H1 (cell line): ENCODE data around the gene UHRF1. TPM values are rescaled to one million over a fixed set of nuclear protein-coding genes. Genes with fewer than 3 reads are reported as not detected.

Experiments
- CTCF ChIA-PET: fragments of 300-600 bp; sonication (Branson Sonifier 250); formaldehyde crosslinking; loops from one replicate; lab custom pipeline; 2021; ENCODE audit not compliant: partially characterized antibody; lab: Charles Lee
- POLR2A ChIA-PET: fragments of 300-600 bp; sonication (Branson Sonifier 250); formaldehyde crosslinking; loops from one replicate; lab custom pipeline; 2021; ENCODE audit warnings: inconsistent platforms; ENCODE audit not compliant: partially characterized antibody; lab: Charles Lee
- DNase-seq, 2 experiments: peaks; one replicate each; pipeline versions ENCODE4 v3.0.0 to v3.0.0-alpha.2; 2010 to 2022; ENCODE audit warnings: low spot score in 2 of 2, low read depth in 1 of 2, mixed read lengths in 1 of 2
- FAIRE-seq: peaks from 2 replicates; lab custom pipeline; 2011; peaks lifted over from hg19 to GRCh38; lab: Jason Lieb, UNC
- H2AFZ ChIP-seq: 2 replicates; pipeline ENCODE4 v1.8.1; 2012; ENCODE audit warnings: low read length, inconsistent platforms
- H2AK5ac ChIP-seq: 2 replicates; pipeline ENCODE4 v1.6.1; 2013; ENCODE audit warnings: low read depth, low read length
- H2BK120ac ChIP-seq: replicated peaks from 2 replicates; pipeline ENCODE3; 2013; ENCODE audit warnings: low read depth, low read length, inconsistent platforms
- H2BK12ac ChIP-seq: 2 replicates; pipeline ENCODE4 v1.6.1; 2013; ENCODE audit warnings: low read depth, low read length
- H2BK15ac ChIP-seq: 2 replicates; pipeline ENCODE4 v1.6.1; 2013; ENCODE audit warnings: low read length
- H2BK20ac ChIP-seq: 2 replicates; pipeline ENCODE4 v1.6.1; 2013; ENCODE audit warnings: low read length
- H2BK5ac ChIP-seq: 2 replicates; pipeline ENCODE4 v1.6.1; 2013; ENCODE audit warnings: low read depth, low read length
- H3K14ac ChIP-seq: 2 replicates; pipeline ENCODE4 v1.6.1; 2013; ENCODE audit warnings: inconsistent platforms; ENCODE audit not compliant: insufficient read length
- H3K18ac ChIP-seq: 2 replicates; pipeline ENCODE4 v1.6.1; 2013; ENCODE audit warnings: low read length; ENCODE audit errors: extremely low read depth
- H3K23ac ChIP-seq: 2 replicates; pipeline ENCODE4 v1.6.1; 2013; ENCODE audit warnings: inconsistent platforms; ENCODE audit not compliant: insufficient read length
- H3K23me2 ChIP-seq: 2 replicates; pipeline ENCODE4 v1.6.1; 2013; ENCODE audit warnings: low read depth, low read length
- H3K27ac ChIP-seq: 2 replicates; pipeline ENCODE4 v1.6.1; 2011; ENCODE audit warnings: low read depth, low read length, inconsistent platforms
- H3K27me3 ChIP-seq, 4 experiments: replicated peaks in 1 of 4; 1 replicate in 1 of 4; 2 replicates in 3 of 4; pipeline versions ENCODE4 v1.6.1 to v1.8.1; 2011 to 2013; ENCODE audit warnings: low read length in 3 of 4, mild to moderate bottlenecking in 3 of 4, inconsistent platforms in 2 of 4, mixed read lengths in 2 of 4, moderate library complexity in 1 of 4; ENCODE audit not compliant: control insufficient read depth in 3 of 4, insufficient read depth in 3 of 4; ENCODE audit errors: extremely low read depth in 1 of 4
- H3K36me3 ChIP-seq, 4 experiments: 2 replicates each; pipeline versions ENCODE4 v1.6.1 to v1.8.1; 2011 to 2013; ENCODE audit warnings: mild to moderate bottlenecking in 4 of 4, low read length in 3 of 4, moderate library complexity in 2 of 4, control low read depth in 1 of 4, inconsistent platforms in 1 of 4; ENCODE audit not compliant: insufficient read depth in 4 of 4, control insufficient read depth in 2 of 4
- H3K4ac ChIP-seq: replicated peaks from 2 replicates; pipeline ENCODE3; 2013; ENCODE audit warnings: low read length, low read depth, mixed read lengths, inconsistent platforms; ENCODE audit not compliant: insufficient read length
- H3K4me1 ChIP-seq, 4 experiments: replicated peaks in 1 of 4; 1 replicate in 1 of 4; 2 replicates in 3 of 4; pipeline versions ENCODE4 v1.6.1 to v1.8.1; 2011 to 2013; ENCODE audit warnings: low read length in 3 of 4, inconsistent platforms in 2 of 4, mixed read lengths in 1 of 4; ENCODE audit not compliant: insufficient read depth in 4 of 4, control insufficient read depth in 3 of 4
- H3K4me2 ChIP-seq, 2 experiments: 2 replicates each; pipeline versions ENCODE4 v1.6.1 to v1.8.1; 2011 to 2013; ENCODE audit warnings: low read depth in 2 of 2, low read length in 2 of 2, control low read depth in 1 of 2, inconsistent platforms in 1 of 2, mild to moderate bottlenecking in 1 of 2; ENCODE audit not compliant: insufficient read depth in 1 of 2
- H3K4me3 ChIP-seq, 4 experiments: fragments of 200-600, 300-600 bp in 1 of 4; sonication (generic), shearing (Covaris generic), sonication (Bioruptor Twin) in 1 of 4; 2 replicates each; pipeline versions ENCODE4 v1.5.1 to v1.8.1; 2011 to 2016; ENCODE audit warnings: low read length in 4 of 4, low read depth in 3 of 4, control low read depth in 2 of 4, inconsistent platforms in 2 of 4, mild to moderate bottlenecking in 2 of 4, mixed read lengths in 1 of 4, moderate library complexity in 1 of 4; ENCODE audit not compliant: insufficient read depth in 2 of 4; ENCODE audit errors: extremely low read depth in 1 of 4
- H3K56ac ChIP-seq: replicated peaks from 2 replicates; pipeline ENCODE3; 2013; ENCODE audit warnings: low read depth, mild to moderate bottlenecking, mixed read lengths, low read length, inconsistent platforms; ENCODE audit not compliant: insufficient read length
- H3K79me1 ChIP-seq: 2 replicates; pipeline ENCODE4 v1.6.1; 2013; ENCODE audit warnings: low read depth, low read length, control low read depth
- H3K79me2 ChIP-seq, 2 experiments: 2 replicates each; pipeline versions ENCODE4 v1.6.1 to v1.8.1; 2012 to 2013; ENCODE audit warnings: low read length in 2 of 2, mild to moderate bottlenecking in 2 of 2, inconsistent platforms in 1 of 2; ENCODE audit not compliant: insufficient read depth in 2 of 2, control insufficient read depth in 1 of 2
- H3K9ac ChIP-seq, 4 experiments: replicated peaks in 1 of 4; 1 replicate in 1 of 4; 2 replicates in 3 of 4; pipeline versions ENCODE4 v1.6.1 to v1.8.1; 2011 to 2013; ENCODE audit warnings: low read depth in 3 of 4, low read length in 3 of 4, control low read depth in 2 of 4, mild to moderate bottlenecking in 2 of 4, moderate library complexity in 2 of 4, inconsistent platforms in 1 of 4; ENCODE audit errors: extremely low read depth in 1 of 4
- H3K9me3 ChIP-seq, 2 experiments: 2 replicates each; pipeline versions ENCODE4 v1.6.1 to v1.8.1; 2012 to 2013; ENCODE audit warnings: mild to moderate bottlenecking in 2 of 2, moderate library complexity in 2 of 2, control low read depth in 1 of 2, inconsistent platforms in 1 of 2, low read depth in 1 of 2, low read length in 1 of 2, mixed read lengths in 1 of 2; ENCODE audit not compliant: insufficient read depth in 2 of 2
- H4K20me1 ChIP-seq, 2 experiments: replicated peaks in 1 of 2; 2 replicates each; pipeline versions ENCODE3 to v1.8.1; 2011 to 2013; ENCODE audit warnings: inconsistent platforms in 2 of 2, low read length in 2 of 2, mild to moderate bottlenecking in 1 of 2; ENCODE audit not compliant: insufficient read depth in 2 of 2, control insufficient read depth in 1 of 2
- H4K5ac ChIP-seq: 2 replicates; pipeline ENCODE4 v1.6.1; 2013; ENCODE audit warnings: low read length, low read depth, mixed read lengths, inconsistent platforms; ENCODE audit not compliant: insufficient read length
- H4K8ac ChIP-seq: 2 replicates; pipeline ENCODE4 v1.8.0; 2013; ENCODE audit warnings: mild to moderate bottlenecking, moderate library complexity, low read length, inconsistent platforms; ENCODE audit not compliant: insufficient read depth; ENCODE audit errors: extremely low read depth
- H4K91ac ChIP-seq: replicated peaks from 2 replicates; pipeline ENCODE3; 2013; ENCODE audit warnings: low read length, mixed read lengths, inconsistent platforms; ENCODE audit not compliant: insufficient read length
- BCL11A ChIP-seq, 2 experiments: IDR thresholded peaks; one replicate each; pipeline ENCODE4 v1.6.1; 2011; ENCODE audit warnings: low read depth in 2 of 2, low read length in 2 of 2, mild to moderate bottlenecking in 2 of 2
- BRCA1 ChIP-seq: IDR thresholded peaks from 2 replicates; pipeline ENCODE4 v1.6.1; 2012; ENCODE audit warnings: low read depth, low read length, improper control_type of control experiment
- CHD1 ChIP-seq: IDR thresholded peaks from 2 replicates; pipeline ENCODE4 v1.6.1; 2012; ENCODE audit warnings: low read depth, low read length, improper control_type of control experiment
- CREB1 ChIP-seq: IDR thresholded peaks from 2 replicates; pipeline ENCODE4 v1.6.1; 2012; ENCODE audit warnings: inconsistent platforms
- CTBP2 ChIP-seq: IDR thresholded peaks from 2 replicates; pipeline ENCODE4 v1.7.0; 2011; ENCODE audit warnings: borderline replicate concordance, mild to moderate bottlenecking, moderate library complexity, mixed read lengths, low read length; ENCODE audit not compliant: insufficient read depth, insufficient read length
- HDAC6 ChIP-seq: IDR thresholded peaks from one replicate; pipeline ENCODE4 v1.7.1; 2012; ENCODE audit warnings: low read depth, mild to moderate bottlenecking, inconsistent platforms, low read length, moderate library complexity
- NRF1 ChIP-seq: IDR thresholded peaks from 2 replicates; pipeline ENCODE4 v1.6.1; 2011; ENCODE audit warnings: mild to moderate bottlenecking, low read depth, low read length, improper control_type of control experiment
- PHF8 ChIP-seq: fragments of 200-600 bp; sonication (generic); conservative IDR thresholded peaks from 2 replicates; pipeline ENCODE4 v1.7.1; 2012; ENCODE audit warnings: low read depth, mild to moderate bottlenecking, inconsistent platforms, low read length, moderate library complexity
- RFX5 ChIP-seq: IDR thresholded peaks from 2 replicates; pipeline ENCODE4 v1.6.1; 2011; ENCODE audit warnings: low read depth, low read length, improper control_type of control experiment, borderline replicate concordance
- SIX5 ChIP-seq: IDR thresholded peaks from 2 replicates; pipeline ENCODE4 v1.6.1; 2011; ENCODE audit warnings: mild to moderate bottlenecking, low read depth, low read length
- WGBS, 2 experiments: shearing (Covaris generic) in 1 of 2; methylation state at CpG; one replicate each; pipeline versions ENCODE4 v1.1.6 to v1.1.7; 2013 to 2015; ENCODE audit warnings: low lambda C conversion rate in 2 of 2, mixed read lengths in 2 of 2, inconsistent platforms in 1 of 2, low coverage in 1 of 2, missing lambda C conversion rate in 1 of 2; ENCODE audit not compliant: insufficient replicate concordance in 2 of 2, insufficient coverage in 1 of 2, insufficient read length in 1 of 2; ENCODE audit errors: extremely low coverage in 1 of 2, missing lambda C conversion rate in 1 of 2; 5-methylcytosine and 5-hydroxymethylcytosine counted together
- polyA plus RNA-seq, 7 experiments: library from polyadenylated mRNA; depleted of rRNA in 3 of 7; stranded (reverse) in 5 of 7; unstranded in 2 of 7; fragments of >200 nt in 5 of 7; fragments of 200-250 nt in 2 of 7; gene quantifications; 1 replicate in 5 of 7; 2 replicates in 1 of 7; 4 replicates in 1 of 7; pipeline versions ENCODE4 v1.2.1 to v1.2.3, GENCODE V29; 2011 to 2013; ENCODE audit warnings: missing spikeins in 2 of 7, mixed read lengths in 2 of 7
- total RNA-seq: library from RNA; stranded (reverse); fragmentation: NEBNext Ultra II Directional; extraction: Animal tissue kit (Norgen Biotek cat#: 25700); gene quantifications from 2 replicates; pipeline ENCODE4 v1.2.1, GENCODE V29; 2021
- TF ChIP-seq, protein P1 (sequence below), 3 experiments: IDR thresholded peaks; 1 replicate in 2 of 3; 2 replicates in 1 of 3; pipeline versions ENCODE4 v1.5.1 to v1.6.1; 2011; ENCODE audit warnings: low read length in 3 of 3, mild to moderate bottlenecking in 3 of 3, inconsistent platforms in 2 of 3, low read depth in 1 of 3, moderate library complexity in 1 of 3; ENCODE audit not compliant: insufficient read depth in 1 of 3; ENCODE audit errors: control extremely low read depth in 1 of 3

The UHRF1 gene
- total and polyA plus RNA-seq, 2 of the 8 experiments (the other 6 are each of a cell fraction or from before 2014, with no cell fraction given) = 14.7 to 65.8 TPM

DNA sequence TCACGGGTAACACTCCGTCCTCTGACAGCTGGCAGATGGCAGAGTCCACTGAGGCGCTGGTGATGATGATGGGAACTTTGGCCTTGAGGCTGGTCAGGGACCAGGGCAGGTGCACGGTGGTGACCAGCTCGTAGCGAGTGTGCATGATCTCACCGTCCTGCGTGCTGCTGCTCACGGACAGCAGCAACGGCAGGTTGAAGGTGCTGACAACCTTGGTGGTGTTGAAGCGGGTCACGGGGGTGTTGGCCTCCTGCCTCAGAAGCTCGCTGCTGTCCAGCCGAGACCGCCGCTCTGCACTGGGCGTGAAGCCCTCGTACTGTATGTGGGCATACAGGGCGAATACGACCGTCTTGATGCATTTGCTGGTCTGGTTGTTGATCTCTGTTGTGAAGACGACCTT, 18.2 kb upstream of the UHRF1 start:
- DNase-seq (no peak), FAIRE-seq (no peak)
- Histone ChIP-seq H3K9ac (no peak overlapping the region), H2BK15ac (no peak overlapping the region), H2AFZ (no peak overlapping the region), H3K14ac (no peak overlapping the region), H4K20me1 (peaks cover 0 to 1% of the 10 kb centered on the region in 2 experiments), H3K27ac (no peak overlapping the region), H3K18ac (no peak overlapping the region), H3K4me2 (no peak overlapping the region), H3K4ac (no peak overlapping the region), H4K91ac (no peak overlapping the region), H3K23ac (no peak overlapping the region), H2BK20ac (no peak overlapping the region), H3K79me2 (no peaks in the 10 kb centered on the region), H3K4me3 (no peak overlapping the region), H2BK5ac (no peak overlapping the region), H3K27me3 (peaks cover 2 to 14% (median 10%) of the 10 kb centered on the region in 4 experiments; a peak in 6 of 7 replicates), H3K36me3 (no peaks in the 10 kb centered on the region), H3K9me3 (no peaks in the 10 kb centered on the region), H2BK120ac (no peak overlapping the region), H4K8ac (peak overlapping the region; percentile 51; the same call in 1 of the 2 replicates), H3K79me1 (no peaks in the 10 kb centered on the region), H3K23me2 (no peaks in the 10 kb centered on the region), H3K56ac (no peak overlapping the region), H2AK5ac (no peak overlapping the region), H4K5ac (no peak overlapping the region), H2BK12ac (no peak overlapping the region), H3K4me1 (no peaks in the 10 kb centered on the region)
- POLR2A ChIA-PET = no interaction called here
- 82% methylated on average over 21 of the region's 22 CpGs; no CpG with 5 or more reads in 1 of the 2 experiments for WGBS, 2 experiments
- CTCF ChIA-PET = interaction anchor here (1.1 to 1.2 kb wide), 2 partner anchors 21 to 73 kb away, joined by 3 to 5 read pairs; no protein-coding TSS in a partner anchor
- TF ChIP-seq CTBP2 = no peak
- TF ChIP-seq HDAC6 = no peak
- no peak for TF ChIP-seq CHD1
- no peak for TF ChIP-seq RFX5
- no peak for TF ChIP-seq NRF1
- TF ChIP-seq CREB1 = no peak
- TF ChIP-seq BRCA1 = no peak
- no peak for TF ChIP-seq PHF8
- no peak for TF ChIP-seq SIX5
- TF ChIP-seq BCL11A (IDR thresholded peaks at IDR 0.05; ENCODE audit: low read depth in 2 of 2, low read length in 2 of 2) = no peak
- TF ChIP-seq, protein P1, sequence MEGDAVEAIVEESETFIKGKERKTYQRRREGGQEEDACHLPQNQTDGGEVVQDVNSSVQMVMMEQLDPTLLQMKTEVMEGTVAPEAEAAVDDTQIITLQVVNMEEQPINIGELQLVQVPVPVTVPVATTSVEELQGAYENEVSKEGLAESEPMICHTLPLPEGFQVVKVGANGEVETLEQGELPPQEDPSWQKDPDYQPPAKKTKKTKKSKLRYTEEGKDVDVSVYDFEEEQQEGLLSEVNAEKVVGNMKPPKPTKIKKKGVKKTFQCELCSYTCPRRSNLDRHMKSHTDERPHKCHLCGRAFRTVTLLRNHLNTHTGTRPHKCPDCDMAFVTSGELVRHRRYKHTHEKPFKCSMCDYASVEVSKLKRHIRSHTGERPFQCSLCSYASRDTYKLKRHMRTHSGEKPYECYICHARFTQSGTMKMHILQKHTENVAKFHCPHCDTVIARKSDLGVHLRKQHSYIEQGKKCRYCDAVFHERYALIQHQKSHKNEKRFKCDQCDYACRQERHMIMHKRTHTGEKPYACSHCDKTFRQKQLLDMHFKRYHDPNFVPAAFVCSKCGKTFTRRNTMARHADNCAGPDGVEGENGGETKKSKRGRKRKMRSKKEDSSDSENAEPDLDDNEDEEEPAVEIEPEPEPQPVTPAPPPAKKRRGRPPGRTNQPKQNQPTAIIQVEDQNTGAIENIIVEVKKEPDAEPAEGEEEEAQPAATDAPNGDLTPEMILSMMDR (IDR thresholded peaks at IDR 0.05; ENCODE audit: control extremely low read depth in 1 of 3, insufficient read depth in 1 of 3, low read depth in 1 of 3, low read length in 3 of 3) = no peak
